Large intestine (tissue), 3 donors: ENCODE results near the gene THSD7B. TPM values are rescaled to one million over a fixed set of nuclear protein-coding genes. Genes with fewer than 3 reads are reported as not detected.

Experiments used
- DNase-seq, 2 donors: peaks; one replicate each; pipeline versions ENCODE4 v3.0.0 to v3.0.0-alpha.2; 2013
- H3K27ac ChIP-seq: one replicate; pipeline ENCODE4 v1.5.1; 2013; ENCODE audit warnings: low read length
- H3K27me3 ChIP-seq: 2 replicates; pipeline ENCODE4 v1.6.1; 2013; ENCODE audit warnings: low read length; ENCODE audit not compliant: control insufficient read depth, insufficient read depth
- H3K36me3 ChIP-seq: 2 replicates; pipeline ENCODE4 v1.6.1; 2013; ENCODE audit warnings: low read length; ENCODE audit not compliant: control insufficient read depth, insufficient read depth
- H3K4me1 ChIP-seq: one replicate; pipeline ENCODE4 v1.6.1; 2013; ENCODE audit warnings: low read length; ENCODE audit not compliant: control insufficient read depth, insufficient read depth
- H3K4me3 ChIP-seq: one replicate; pipeline ENCODE4 v1.5.1; 2013; ENCODE audit warnings: low read length
- H3K9me3 ChIP-seq: one replicate; pipeline ENCODE4 v1.6.1; 2013; ENCODE audit warnings: mild to moderate bottlenecking, low read depth, low read length, moderate library complexity; ENCODE audit not compliant: control insufficient read depth
- WGBS: methylation state at CpG from one replicate; pipeline ENCODE4 v1.1.5; 2013; ENCODE audit warnings: low lambda C conversion rate; ENCODE audit not compliant: insufficient coverage; 5-methylcytosine and 5-hydroxymethylcytosine counted together
- polyA plus RNA-seq: library from polyadenylated mRNA; unstranded; fragments of 120-200 nt; gene quantifications from one replicate; pipeline ENCODE4 v1.2.1, GENCODE V29; 2013

THSD7B gene
- polyA plus RNA-seq, 1 donor: 2.2 TPM

DNA sequence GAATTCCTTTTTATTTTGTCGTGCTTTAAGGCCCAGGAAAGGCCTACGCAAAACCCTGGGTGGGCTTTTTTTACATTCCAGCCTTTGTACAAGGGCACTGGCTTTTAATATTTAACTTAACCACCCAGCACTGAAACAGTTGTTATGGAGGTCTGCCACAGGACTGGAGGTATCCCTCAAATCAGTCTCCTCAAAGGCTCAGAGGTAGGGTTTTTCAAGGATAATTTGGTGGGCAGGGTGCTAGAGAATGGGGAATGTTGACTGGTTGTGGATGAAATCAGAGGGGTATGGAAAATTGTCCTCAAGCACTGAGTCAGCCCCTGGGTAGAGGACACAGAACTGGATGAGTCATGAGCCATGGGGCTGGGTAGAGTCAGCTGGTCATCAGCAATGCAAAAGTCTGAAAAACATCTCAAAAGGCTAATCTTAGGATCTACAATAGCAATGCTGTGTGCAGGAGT is 443.1 kb downstream of the THSD7B start:
- no CpG with 5 or more reads among the region's 2 CpGs for WGBS
- H3K27ac ChIP-seq: peak overlapping the region; percentile 71
- DNase-seq: peak; percentile 72 to 77
- H3K9me3 ChIP-seq: no peaks in the 10 kb centered on the region
- H3K4me3 ChIP-seq: no peak overlapping the region
- H3K36me3 ChIP-seq: no peaks in the 10 kb centered on the region
- H3K4me1 ChIP-seq: peaks cover 11% of the 10 kb centered on the region
- H3K27me3 ChIP-seq: no peaks in the 10 kb centered on the region

DNA sequence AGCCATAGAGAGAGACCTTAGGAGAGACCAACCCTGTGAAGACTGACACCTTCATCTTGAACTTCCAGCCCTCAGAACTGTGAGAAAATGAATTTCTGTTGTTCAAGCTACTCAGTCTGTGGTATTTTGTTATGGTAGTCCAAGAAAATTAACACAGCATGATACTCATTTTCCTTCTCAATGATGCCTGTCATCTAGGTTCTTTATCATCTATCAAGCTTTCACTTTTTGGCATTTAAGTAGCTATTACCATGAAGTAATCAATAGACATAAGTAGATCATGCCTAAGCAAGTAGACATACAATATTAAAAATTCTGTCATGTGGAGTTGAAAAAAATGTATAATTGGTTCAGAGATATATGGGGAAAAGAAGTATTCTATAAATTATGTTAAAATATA is 444.7 kb downstream of the THSD7B start:
- H3K27ac ChIP-seq: no peak overlapping the region
- H3K4me1 ChIP-seq: peaks cover 11% of the 10 kb centered on the region
- H3K9me3 ChIP-seq: no peaks in the 10 kb centered on the region
- no peaks in the 10 kb centered on the region for H3K27me3 ChIP-seq
- no peaks in the 10 kb centered on the region for H3K36me3 ChIP-seq
- no peak for DNase-seq
- no peak overlapping the region for H3K4me3 ChIP-seq

DNA sequence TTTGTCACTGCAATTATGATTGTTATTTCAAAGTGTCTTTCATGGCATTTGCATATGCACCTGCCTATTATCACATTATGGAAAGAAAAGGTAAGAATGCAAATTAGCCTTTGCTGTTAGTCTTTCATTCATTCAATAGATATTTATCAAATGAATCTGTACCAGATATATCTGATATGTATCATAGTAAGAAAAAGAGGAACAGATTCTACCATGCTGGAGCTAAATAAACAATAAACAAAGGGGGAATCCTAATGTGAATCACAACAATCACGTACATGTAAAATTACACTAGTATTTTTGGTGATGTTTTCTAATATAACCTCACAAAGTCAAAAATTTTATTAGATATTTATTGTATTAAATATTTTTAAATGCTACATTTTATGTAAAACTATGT is 446.4 kb downstream of the THSD7B start:
- DNase-seq: no peak
- Histone ChIP-seq H3K4me1 (peaks cover 11% of the 10 kb centered on the region), H3K4me3 (no peak overlapping the region), H3K9me3 (no peaks in the 10 kb centered on the region), H3K27ac (no peak overlapping the region), H3K27me3 (no peaks in the 10 kb centered on the region), H3K36me3 (no peaks in the 10 kb centered on the region)
- 100% methylated on average over 1 of the region's 1 CpG for WGBS

DNA sequence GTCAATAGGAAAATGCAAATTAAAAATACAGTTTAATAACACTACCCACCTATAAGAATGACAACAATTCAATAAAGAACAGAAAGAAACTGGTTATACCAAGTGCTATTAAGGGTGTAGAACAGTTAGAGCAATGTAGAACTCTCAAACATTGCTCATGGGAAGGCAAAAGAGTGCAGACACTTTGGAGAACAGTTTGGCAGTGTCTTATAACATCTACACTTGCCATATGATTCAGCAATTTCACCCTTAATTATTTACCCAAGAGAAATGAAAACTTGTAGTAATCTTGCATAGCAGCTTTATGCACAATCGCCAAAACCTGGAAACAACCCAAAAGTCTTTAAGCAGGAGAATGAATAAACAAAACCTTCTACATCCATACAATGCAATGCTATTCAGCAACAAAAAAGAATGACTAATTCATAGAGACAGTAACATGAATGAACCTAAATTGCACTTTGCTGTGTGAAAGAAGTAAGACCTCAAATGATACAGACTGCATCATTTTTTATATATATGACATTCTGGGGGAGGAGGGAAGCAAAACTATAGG is 455.2 kb downstream of the THSD7B start:
- Histone ChIP-seq H3K9me3 (no peaks in the 10 kb centered on the region), H3K36me3 (no peaks in the 10 kb centered on the region), H3K27ac (no peak overlapping the region), H3K27me3 (no peaks in the 10 kb centered on the region), H3K4me1 (no peaks in the 10 kb centered on the region), H3K4me3 (no peak overlapping the region)
- WGBS: no CpG with 5 or more reads among the region's 1 CpG
- no peak for DNase-seq

DNA sequence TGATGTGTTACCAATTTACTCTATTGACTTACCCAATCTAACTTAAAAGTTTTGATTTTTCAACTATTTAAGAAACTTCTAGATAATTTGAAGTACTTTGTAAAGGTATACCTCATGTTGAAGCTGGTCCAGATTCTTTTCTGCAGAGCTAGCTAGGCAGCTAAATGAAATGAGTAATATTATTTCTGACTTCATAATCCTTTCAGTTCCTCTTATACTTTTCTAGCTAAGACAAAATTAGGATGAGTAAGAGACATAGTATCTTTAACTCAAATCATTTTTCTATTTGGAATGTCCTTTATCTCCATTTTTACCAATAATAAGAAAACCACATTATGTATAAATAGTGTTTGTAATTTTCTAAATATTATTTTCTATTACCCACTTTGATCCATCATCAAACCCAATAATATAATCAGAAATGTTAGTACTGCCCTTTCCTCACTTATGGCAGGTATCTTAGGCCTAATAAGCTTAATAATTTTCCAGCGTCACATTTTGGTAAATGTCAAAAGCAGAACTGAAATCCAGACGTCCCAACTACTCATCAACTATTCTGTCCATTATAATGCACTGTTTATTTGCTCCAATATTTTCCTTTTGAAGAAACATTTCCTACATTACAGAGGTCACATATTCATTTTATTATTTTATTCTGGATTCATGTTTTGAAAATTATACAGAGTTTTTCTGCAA is 456.6 kb downstream of the THSD7B start:
- no CpG with 5 or more reads among the region's 2 CpGs for WGBS
- Histone ChIP-seq H3K27ac (no peak overlapping the region), H3K4me3 (no peak overlapping the region), H3K27me3 (no peaks in the 10 kb centered on the region), H3K36me3 (no peaks in the 10 kb centered on the region), H3K9me3 (no peaks in the 10 kb centered on the region), H3K4me1 (no peaks in the 10 kb centered on the region)
- no peak for DNase-seq

DNA sequence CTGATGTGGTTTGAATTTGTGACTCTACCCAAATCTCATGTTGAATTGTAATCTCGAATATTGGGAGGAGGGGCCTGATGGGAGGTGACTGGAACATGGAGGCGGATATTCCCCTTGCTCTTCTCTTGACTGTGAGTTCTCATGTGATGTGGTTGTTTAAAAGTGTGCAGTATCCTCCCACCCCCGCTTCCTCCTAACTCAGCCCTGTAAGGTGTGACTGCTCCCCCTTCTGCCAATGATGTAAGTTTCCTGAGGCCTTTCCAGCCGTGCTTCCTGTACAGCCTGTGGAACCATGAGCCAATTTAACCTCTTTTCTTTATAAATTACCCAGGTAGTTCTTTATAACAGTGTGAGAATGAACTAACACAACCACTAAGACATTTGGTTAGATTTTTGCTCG is 458.4 kb downstream of the THSD7B start:
- H3K27me3 ChIP-seq: no peaks in the 10 kb centered on the region
- no peaks in the 10 kb centered on the region for H3K36me3 ChIP-seq
- H3K4me3 ChIP-seq: no peak overlapping the region
- H3K9me3 ChIP-seq: no peaks in the 10 kb centered on the region
- 81% methylated on average over 3 of the region's 5 CpGs for WGBS
- no peak for DNase-seq
- H3K27ac ChIP-seq: no peak overlapping the region
- H3K4me1 ChIP-seq: no peaks in the 10 kb centered on the region

DNA sequence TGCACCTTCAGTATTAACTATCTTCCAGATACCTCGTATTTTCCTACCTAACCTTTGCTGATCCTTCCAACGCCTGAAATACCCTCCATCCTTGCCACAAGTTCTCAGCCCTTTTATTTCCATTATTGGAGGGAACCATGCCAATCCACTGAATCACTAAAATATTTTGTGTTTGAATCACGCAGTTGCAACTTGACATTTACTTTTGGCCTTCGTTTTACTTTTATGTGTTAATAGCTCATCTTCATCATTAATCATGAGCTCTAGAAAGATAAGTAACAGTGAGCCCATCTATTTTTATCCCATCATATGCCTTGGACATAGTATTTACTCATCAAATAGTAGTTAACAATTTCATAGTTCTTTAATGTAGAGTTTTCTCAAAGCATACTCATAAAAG is 463.2 kb downstream of the THSD7B start:
- Histone ChIP-seq H3K36me3 (no peaks in the 10 kb centered on the region), H3K27me3 (no peaks in the 10 kb centered on the region), H3K4me3 (no peak overlapping the region), H3K9me3 (no peaks in the 10 kb centered on the region), H3K27ac (no peak overlapping the region), H3K4me1 (no peaks in the 10 kb centered on the region)
- 88% methylated on average over 3 of the region's 4 CpGs for WGBS
- DNase-seq: no peak

DNA sequence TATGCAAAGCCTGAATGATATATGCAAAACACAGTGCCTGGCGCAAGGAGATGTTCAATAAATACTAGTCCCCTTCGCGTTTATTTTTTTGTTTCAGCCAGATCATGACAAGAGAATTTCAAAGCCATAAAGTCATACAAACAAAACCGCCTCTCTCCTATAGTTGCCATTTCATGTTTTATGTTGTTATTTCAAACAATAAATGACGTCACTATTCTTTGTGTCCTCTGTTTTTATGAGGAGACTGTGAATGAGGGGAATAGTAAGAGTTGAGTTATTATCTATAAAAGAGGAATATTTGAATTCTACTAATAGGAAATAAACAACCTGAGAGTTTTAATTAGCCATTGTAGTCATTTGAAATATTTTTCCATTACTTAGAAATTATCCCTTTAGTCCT is 464.5 kb downstream of the THSD7B start:
- H3K27ac ChIP-seq: no peak overlapping the region
- H3K4me3 ChIP-seq: no peak overlapping the region
- no peaks in the 10 kb centered on the region for H3K4me1 ChIP-seq
- no peaks in the 10 kb centered on the region for H3K27me3 ChIP-seq
- no peaks in the 10 kb centered on the region for H3K36me3 ChIP-seq
- no peak for DNase-seq
- 75% methylated on average over 4 of the region's 5 CpGs for WGBS
- H3K9me3 ChIP-seq: no peaks in the 10 kb centered on the region

DNA sequence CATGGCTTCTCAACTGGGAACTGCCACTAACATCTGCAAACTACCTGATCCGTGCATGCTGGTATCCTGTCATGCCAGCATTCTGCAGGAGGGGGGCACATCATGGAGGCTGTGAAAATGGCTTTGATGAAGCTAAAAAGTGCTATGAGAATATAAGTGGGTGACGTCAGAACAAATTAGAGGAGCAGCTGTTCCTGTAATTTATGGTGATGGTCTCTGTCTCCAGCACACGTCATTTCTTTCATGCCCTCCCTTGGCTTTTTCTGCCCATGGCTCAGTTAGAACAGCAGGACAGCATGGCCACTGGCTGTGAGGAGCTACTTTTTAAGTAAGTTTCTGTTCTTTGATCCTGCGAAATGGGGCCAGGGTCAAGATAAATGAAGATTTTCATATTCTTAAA is 466.3 kb downstream of the THSD7B start:
- no peaks in the 10 kb centered on the region for H3K36me3 ChIP-seq
- H3K9me3 ChIP-seq: no peaks in the 10 kb centered on the region
- no peak overlapping the region for H3K27ac ChIP-seq
- DNase-seq: no peak
- no peaks in the 10 kb centered on the region for H3K4me1 ChIP-seq
- 80% methylated on average over 1 of the region's 4 CpGs for WGBS
- no peak overlapping the region for H3K4me3 ChIP-seq
- no peaks in the 10 kb centered on the region for H3K27me3 ChIP-seq

DNA sequence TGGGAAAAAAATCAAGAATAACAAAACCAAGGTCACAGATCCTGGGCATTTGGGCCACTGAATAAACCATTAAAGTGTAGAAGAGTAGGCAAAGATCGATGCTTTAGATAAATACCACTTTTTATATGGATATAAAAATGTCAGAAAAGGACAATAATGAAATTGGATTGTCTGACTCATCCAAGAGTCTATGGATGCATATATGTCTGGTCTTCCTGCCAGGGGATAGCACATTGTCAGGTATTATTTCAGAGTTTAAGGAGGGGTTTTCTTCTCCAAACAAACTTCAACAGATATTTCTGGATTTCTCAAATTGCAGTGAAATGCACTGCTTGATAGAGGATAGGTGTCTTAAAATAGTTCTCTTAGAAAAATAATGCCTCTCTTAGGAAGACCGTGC is 466.7 kb downstream of the THSD7B start:
- H3K4me1 ChIP-seq: no peaks in the 10 kb centered on the region
- no peaks in the 10 kb centered on the region for H3K9me3 ChIP-seq
- H3K36me3 ChIP-seq: no peaks in the 10 kb centered on the region
- DNase-seq: no peak
- WGBS: no CpG with 5 or more reads among the region's 2 CpGs
- no peak overlapping the region for H3K4me3 ChIP-seq
- H3K27ac ChIP-seq: no peak overlapping the region
- H3K27me3 ChIP-seq: no peaks in the 10 kb centered on the region

DNA sequence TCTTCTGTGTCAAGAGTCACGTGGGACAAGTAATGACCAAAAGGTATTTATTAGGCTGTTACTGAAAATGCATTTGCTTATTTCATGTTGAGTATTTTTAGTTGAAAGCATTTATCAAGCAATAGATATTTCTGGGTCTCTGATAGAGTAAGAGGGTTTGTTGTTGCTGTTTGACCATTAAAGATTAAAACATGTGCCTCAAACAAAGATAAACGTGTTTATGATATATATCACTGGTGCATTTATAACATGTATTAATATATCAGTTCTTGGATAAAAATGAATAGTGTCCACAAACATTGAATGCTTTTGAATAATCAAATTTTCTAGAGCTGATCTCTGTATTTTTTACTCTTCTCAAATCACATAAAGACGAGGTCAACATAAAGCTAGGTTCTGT is 467.7 kb downstream of the THSD7B start:
- WGBS: 88% methylated on average over 2 of the region's 3 CpGs
- no peak overlapping the region for H3K27ac ChIP-seq
- no peak for DNase-seq
- no peaks in the 10 kb centered on the region for H3K27me3 ChIP-seq
- H3K9me3 ChIP-seq: no peaks in the 10 kb centered on the region
- H3K36me3 ChIP-seq: no peaks in the 10 kb centered on the region
- H3K4me1 ChIP-seq: no peaks in the 10 kb centered on the region
- H3K4me3 ChIP-seq: no peak overlapping the region
